ENCODE results near the gene BTBD2.
"Not testable (repeated sequence)": the region's sequence is repeated elsewhere in the genome, so short reads cannot be mapped to it uniquely, and the experiment has no call there.

Gene BTBD2

GRCh38 chr19:2039959-2040646 is 24.6 kb upstream of the BTBD2 start:
- no peak for DNase-seq

GRCh38 chr19:2039089-2039958 is 23.8 kb upstream of the BTBD2 start:
- no peak for DNase-seq

GRCh38 chr19:2038284-2039088 is 23.0 kb upstream of the BTBD2 start:
- DNase-seq = no peak

GRCh38 chr19:2037651-2038255 is 22.2 kb upstream of the BTBD2 start:
- no peak for DNase-seq

- no peak for DNase-seq
These were observed 20.9 kb upstream of the BTBD2 start for GRCh38 chr19:2036424-2036823.

- no peak for DNase-seq
These were observed 20.1 kb upstream of the BTBD2 start for GRCh38 chr19:2035590-2035991.

GRCh38 chr19:2034729-2035589 is 19.4 kb upstream of the BTBD2 start:
- DNase-seq = peak; percentile 49 to 65 (median 52)

GRCh38 chr19:2034253-2034652 is 18.7 kb upstream of the BTBD2 start:
- DNase-seq = not testable (repeated sequence)

GRCh38 chr19:2033825-2034159 is 18.3 kb upstream of the BTBD2 start:
- no peak for DNase-seq

GRCh38 chr19:2033115-2033824 is 17.8 kb upstream of the BTBD2 start:
- DNase-seq = no peak

- peak in 1 of 5 experiments; percentile 53 for DNase-seq
These were observed 16.9 kb upstream of the BTBD2 start for GRCh38 chr19:2032296-2032941.

GRCh38 chr19:2027361-2027760 is 11.8 kb upstream of the BTBD2 start:
- no peak for DNase-seq

- no peak for DNase-seq
These were observed 11.3 kb upstream of the BTBD2 start for GRCh38 chr19:2026770-2027169.

GRCh38 chr19:2022289-2022688 is 6.8 kb upstream of the BTBD2 start:
- no peak for DNase-seq

- DNase-seq = no peak
These were observed 6.1 kb upstream of the BTBD2 start for GRCh38 chr19:2021453-2022140.

GRCh38 chr19:2018752-2019151 is 3.2 kb upstream of the BTBD2 start:
- no peak for DNase-seq

- DNase-seq = peak in 3 of 5 experiments; percentile 34 to 89 (median 45)
These were observed 710 bp upstream of the BTBD2 start for GRCh38 chr19:2016041-2016807.

- peak in 1 of 5 experiments; percentile 57 for DNase-seq
These were observed 545 bp downstream of the BTBD2 start for GRCh38 chr19:2014731-2015607.

All from T-helper 2 cell (primary cell).